Mesenchymal stem cell (in vitro differentiated cells and primary cell): Measurements from ENCODE around the gene SAP130.
"Not testable (repeated sequence)": the region's sequence is repeated elsewhere in the genome, so short reads cannot be mapped to it uniquely, and the experiment has no call there.

Experiments
- DNase-seq: peaks from one replicate; pipeline ENCODE4 v3.0.0-alpha.2; 2013
- H2AFZ ChIP-seq: one replicate; pipeline ENCODE4 v1.6.1; 2013; ENCODE audit warnings: low read depth, mild to moderate bottlenecking, control low read depth, inconsistent platforms, low read length, moderate library complexity
- H2AK5ac ChIP-seq: 2 replicates; pipeline ENCODE4 v1.6.1; 2013; ENCODE audit warnings: low read length, moderate library complexity, mild to moderate bottlenecking, inconsistent platforms; ENCODE audit not compliant: severe bottlenecking
- H2BK120ac ChIP-seq: one replicate; pipeline ENCODE4 v1.6.1; 2013; ENCODE audit warnings: low read depth, mild to moderate bottlenecking, inconsistent platforms, low read length, moderate library complexity
- H2BK12ac ChIP-seq, 2 experiments: one replicate each; pipeline ENCODE4 v1.6.1; 2013; ENCODE audit warnings: inconsistent platforms in 2 of 2, low read length in 2 of 2, mild to moderate bottlenecking in 2 of 2, moderate library complexity in 2 of 2, control low read depth in 1 of 2
- H2BK15ac ChIP-seq: one replicate; pipeline ENCODE4 v1.6.1; 2013; ENCODE audit warnings: mild to moderate bottlenecking, low read depth, inconsistent platforms; ENCODE audit not compliant: poor library complexity, severe bottlenecking
- H2BK5ac ChIP-seq: 2 replicates; pipeline ENCODE4 v1.6.1; 2013; ENCODE audit warnings: low read depth, mild to moderate bottlenecking, low read length, control low read depth, inconsistent platforms; ENCODE audit not compliant: poor library complexity, severe bottlenecking
- H3K14ac ChIP-seq, 2 experiments: one replicate each; pipeline ENCODE4 v1.6.1; 2013; ENCODE audit warnings: inconsistent platforms in 2 of 2, low read length in 2 of 2, control low read depth in 1 of 2, mild to moderate bottlenecking in 1 of 2, moderate library complexity in 1 of 2
- H3K18ac ChIP-seq, 2 experiments: one replicate each; pipeline ENCODE4 v1.6.1; 2013; ENCODE audit warnings: inconsistent platforms in 2 of 2, low read length in 2 of 2, control low read depth in 1 of 2, low read depth in 1 of 2, mild to moderate bottlenecking in 1 of 2
- H3K23ac ChIP-seq, 2 experiments: one replicate each; pipeline ENCODE4 v1.6.1; 2013; ENCODE audit warnings: inconsistent platforms in 2 of 2, low read length in 2 of 2, mild to moderate bottlenecking in 2 of 2, moderate library complexity in 2 of 2, control low read depth in 1 of 2
- H3K27ac ChIP-seq: 2 replicates; pipeline ENCODE4 v1.5.1; 2013; ENCODE audit warnings: mild to moderate bottlenecking, moderate library complexity, low read length, control low read depth, inconsistent platforms; ENCODE audit not compliant: poor library complexity, severe bottlenecking
- H3K27me3 ChIP-seq, 2 experiments: 2 replicates each; pipeline versions ENCODE4 v1.6.1 to v1.7.0; 2013; ENCODE audit warnings: low read length in 2 of 2, mild to moderate bottlenecking in 2 of 2, moderate library complexity in 2 of 2, control low read depth in 1 of 2, inconsistent platforms in 1 of 2; ENCODE audit not compliant: control insufficient read depth in 1 of 2, insufficient read depth in 1 of 2
- H3K36me3 ChIP-seq, 2 experiments: 2 replicates each; pipeline versions ENCODE4 v1.6.1 to v1.7.0; 2013; ENCODE audit warnings: low read length in 2 of 2, control low read depth in 1 of 2, inconsistent platforms in 1 of 2, low read depth in 1 of 2, mild to moderate bottlenecking in 1 of 2; ENCODE audit not compliant: insufficient read depth in 2 of 2, control insufficient read depth in 1 of 2
- H3K4ac ChIP-seq, 2 experiments: one replicate each; pipeline ENCODE4 v1.6.1; 2013; ENCODE audit warnings: inconsistent platforms in 2 of 2, low read length in 2 of 2, mild to moderate bottlenecking in 2 of 2, moderate library complexity in 2 of 2, control low read depth in 1 of 2, low read depth in 1 of 2
- H3K4me1 ChIP-seq: 2 replicates; pipeline ENCODE4 v1.6.1; 2013; ENCODE audit warnings: low read depth, low read length, control low read depth; ENCODE audit not compliant: control insufficient read depth, insufficient read depth
- H3K4me2 ChIP-seq: 2 replicates; pipeline ENCODE4 v1.6.1; 2013; ENCODE audit warnings: low read length, mild to moderate bottlenecking, inconsistent platforms; ENCODE audit not compliant: poor library complexity, severe bottlenecking
- H3K4me3 ChIP-seq, 2 experiments: 2 replicates each; pipeline versions ENCODE4 v1.5.1 to v1.7.0; 2013; ENCODE audit warnings: low read length in 2 of 2, mild to moderate bottlenecking in 2 of 2, control low read depth in 1 of 2, low read depth in 1 of 2; ENCODE audit not compliant: insufficient read depth in 1 of 2
- H3K79me1 ChIP-seq: replicated peaks from 2 replicates; pipeline ENCODE4 v1.6.1; 2013; ENCODE audit warnings: mild to moderate bottlenecking, control low read depth, low read length, inconsistent platforms; ENCODE audit not compliant: poor library complexity, severe bottlenecking
- H3K9ac ChIP-seq: 2 replicates; pipeline ENCODE4 v1.7.0; 2013; ENCODE audit warnings: mild to moderate bottlenecking, low read length, moderate library complexity
- H3K9me3 ChIP-seq: 2 replicates; pipeline ENCODE4 v1.7.0; 2013; ENCODE audit warnings: mild to moderate bottlenecking, low read length; ENCODE audit not compliant: control insufficient read depth
- H4K8ac ChIP-seq: one replicate; pipeline ENCODE4 v1.6.1; 2013; ENCODE audit warnings: inconsistent platforms, mild to moderate bottlenecking, low read length, moderate library complexity
- H4K91ac ChIP-seq: one replicate; pipeline ENCODE4 v1.6.1; 2013; ENCODE audit warnings: mild to moderate bottlenecking, low read length, inconsistent platforms
- WGBS: methylation state at CpG from one replicate; pipeline ENCODE4 v1.1.7; 2013; ENCODE audit warnings: mixed read lengths; 5-methylcytosine and 5-hydroxymethylcytosine counted together

Gene SAP130

DNA sequence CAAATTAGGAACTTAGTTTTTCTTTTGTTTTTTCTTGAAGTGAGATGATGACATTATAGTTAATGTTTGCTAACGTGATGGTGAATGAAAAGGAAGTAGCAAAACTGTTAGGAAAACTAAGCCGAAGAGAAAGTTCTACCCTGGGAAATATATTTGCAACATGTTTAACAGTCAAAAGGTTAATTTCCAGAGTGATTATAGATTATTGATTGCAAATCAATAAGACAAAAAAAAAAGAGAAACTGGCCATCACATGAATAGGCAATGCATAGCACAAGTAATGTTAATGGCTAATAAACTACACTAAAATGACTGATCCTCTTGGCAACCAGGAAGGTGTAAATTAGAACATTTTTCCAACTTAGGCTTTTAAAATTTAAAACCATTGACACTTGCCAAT is 116.1 kb downstream of the SAP130 start:
- Histone ChIP-seq H3K4me3 (no peak overlapping the region), H3K4me1 (no peaks in the 10 kb centered on the region), H2BK120ac (no peak overlapping the region), H3K14ac (no peak overlapping the region), H3K79me1 (no peaks in the 10 kb centered on the region), H2BK12ac (no peak overlapping the region), H3K23ac (no peak overlapping the region), H2AK5ac (no peak overlapping the region), H3K4ac (no peak overlapping the region), H3K9ac (no peak overlapping the region), H4K91ac (no peak overlapping the region), H4K8ac (no peak overlapping the region), H3K27me3 (peaks cover 0 to 18% of the 10 kb centered on the region in 2 experiments), H3K27ac (no peak overlapping the region), H3K9me3 (no peaks in the 10 kb centered on the region), H3K36me3 (no peaks in the 10 kb centered on the region), H2BK5ac (no peak overlapping the region), H3K18ac (no peak overlapping the region), H2AFZ (no peak overlapping the region), H2BK15ac (no peak overlapping the region), H3K4me2 (no peak overlapping the region)
- WGBS: 88% methylated on average over 2 of the region's 2 CpGs
- no peak for DNase-seq

DNA sequence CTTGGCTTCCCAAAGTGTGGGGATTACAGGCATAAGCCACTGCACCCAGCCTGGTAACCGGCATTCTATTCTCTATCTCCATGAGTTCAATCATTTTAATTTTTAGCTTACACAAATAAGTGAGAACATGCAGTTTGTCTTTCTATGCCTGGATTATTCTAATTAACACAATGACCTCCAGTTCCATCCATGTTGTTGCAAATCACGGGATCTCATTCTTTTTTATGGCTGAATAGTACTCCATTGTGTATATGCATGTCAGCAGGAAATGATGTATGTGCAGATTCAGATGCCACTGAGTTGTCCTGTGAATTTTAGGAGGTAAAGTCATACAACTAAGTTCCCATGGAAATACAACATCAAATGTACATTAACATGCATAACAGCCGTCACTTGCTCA is 117.4 kb downstream of the SAP130 start:
- DNase-seq: no peak
- WGBS: 95% methylated on average over 3 of the region's 3 CpGs

DNA sequence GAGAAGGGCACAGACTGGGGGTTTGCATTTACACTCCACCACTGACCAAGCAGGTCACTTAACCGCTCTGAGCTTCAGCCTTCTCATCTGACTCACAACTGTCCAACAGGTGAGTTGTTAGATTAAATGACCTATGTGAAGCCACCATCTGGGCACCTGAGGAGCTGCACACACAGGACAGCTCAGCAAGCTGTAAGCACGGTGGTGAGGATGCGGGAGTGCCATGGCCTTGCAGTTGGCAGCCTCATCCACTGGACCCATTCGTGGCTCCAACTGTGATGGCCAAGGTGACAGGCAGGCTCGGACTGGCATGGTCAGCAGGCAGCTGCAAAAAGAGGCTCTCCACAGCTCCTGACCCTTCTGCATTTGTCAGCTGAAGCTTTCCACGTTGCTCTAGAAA is 118.8 kb downstream of the SAP130 start:
- Histone ChIP-seq H3K36me3 (no peaks in the 10 kb centered on the region), H2BK5ac (no peak overlapping the region), H3K18ac (no peak overlapping the region), H3K4me3 (peak overlapping the region in 1 of 2 experiments; percentile 0), H3K23ac (no peak overlapping the region), H2BK120ac (no peak overlapping the region), H4K8ac (no peak overlapping the region), H2AFZ (no peak overlapping the region), H3K4ac (no peak overlapping the region), H4K91ac (no peak overlapping the region), H3K9ac (no peak overlapping the region), H2AK5ac (no peak overlapping the region), H2BK15ac (no peak overlapping the region), H3K79me1 (no peaks in the 10 kb centered on the region), H3K4me1 (no peaks in the 10 kb centered on the region), H3K27me3 (peaks cover 12 to 31% of the 10 kb centered on the region in 2 experiments), H3K27ac (no peak overlapping the region), H3K14ac (no peak overlapping the region), H2BK12ac (no peak overlapping the region), H3K9me3 (no peaks in the 10 kb centered on the region), H3K4me2 (no peak overlapping the region)
- no peak for DNase-seq
- WGBS: 73% methylated on average over 6 of the region's 6 CpGs

More for the DNA sequence above, 117.4 kb downstream of the SAP130 start:
- H3K27ac ChIP-seq: no peak overlapping the region
- no peak overlapping the region for H3K9ac ChIP-seq
- no peak overlapping the region for H3K4me2 ChIP-seq
- H3K4me1 ChIP-seq: no peaks in the 10 kb centered on the region
- no peaks in the 10 kb centered on the region for H3K79me1 ChIP-seq
- no peak overlapping the region for H3K18ac ChIP-seq
- no peak overlapping the region for H3K4me3 ChIP-seq
- H3K23ac ChIP-seq: no peak overlapping the region
- H3K36me3 ChIP-seq: no peaks in the 10 kb centered on the region
- H3K4ac ChIP-seq: no peak overlapping the region
- no peak overlapping the region for H2BK120ac ChIP-seq
- H2BK12ac ChIP-seq: no peak overlapping the region
- no peak overlapping the region for H2AFZ ChIP-seq
- H4K8ac ChIP-seq: no peak overlapping the region
- H4K91ac ChIP-seq: no peak overlapping the region
- H3K9me3 ChIP-seq: no peaks in the 10 kb centered on the region
- H2BK15ac ChIP-seq: no peak overlapping the region
- no peak overlapping the region for H2BK5ac ChIP-seq
- no peak overlapping the region for H3K14ac ChIP-seq
- H2AK5ac ChIP-seq: no peak overlapping the region
- H3K27me3 ChIP-seq: peaks cover 8 to 26% of the 10 kb centered on the region in 2 experiments

DNA sequence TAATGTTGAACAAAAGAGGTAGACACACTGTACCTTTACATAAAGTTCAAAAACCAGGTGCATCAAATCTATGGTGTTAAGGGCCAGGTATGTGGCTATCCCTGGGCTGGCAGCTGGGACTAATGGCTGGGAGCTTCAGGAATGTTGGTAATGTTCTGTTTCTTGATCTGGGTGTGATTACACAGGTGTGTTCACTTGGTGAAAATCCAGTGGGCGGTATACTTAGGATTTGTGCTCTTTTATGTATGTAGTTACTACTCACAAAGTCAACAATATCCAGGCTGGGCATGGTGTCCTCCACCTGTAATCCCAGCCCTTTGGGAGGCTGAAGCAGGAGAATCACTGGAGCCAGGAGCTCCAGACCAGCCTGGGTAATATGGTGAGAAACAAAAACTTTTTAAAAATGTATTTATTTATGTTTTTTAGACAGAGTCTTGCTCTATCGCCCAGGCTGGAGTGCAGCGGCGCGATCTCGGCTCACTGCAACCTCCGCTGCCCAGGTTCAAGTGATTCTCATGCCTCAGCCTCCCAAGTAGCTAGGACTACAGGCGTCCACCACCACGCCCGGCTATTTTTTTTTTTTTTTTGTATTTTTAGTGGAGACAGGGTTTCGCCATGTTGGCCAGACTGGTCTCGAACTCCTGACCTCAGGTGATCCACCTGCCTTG is 120.0 kb downstream of the SAP130 start:
- H3K79me1 ChIP-seq, H3K4me2 ChIP-seq, H3K4me1 ChIP-seq, H3K18ac ChIP-seq, H2BK15ac ChIP-seq, H3K4ac ChIP-seq, H3K14ac ChIP-seq, H4K8ac ChIP-seq, H2BK12ac ChIP-seq, H2BK120ac ChIP-seq, H3K23ac ChIP-seq, H3K4me3 ChIP-seq, H2AFZ ChIP-seq, H3K27ac ChIP-seq, H4K91ac ChIP-seq, H3K9ac ChIP-seq, H3K9me3 ChIP-seq, DNase-seq, H2BK5ac ChIP-seq, H3K36me3 ChIP-seq, H2AK5ac ChIP-seq: not testable (repeated sequence)
- WGBS: 94% methylated on average over 11 of the region's 12 CpGs
- peaks cover 12 to 31% of the 10 kb centered on the region in 2 experiments for H3K27me3 ChIP-seq
